ENCODE results near the gene FBXL5. TPM values are rescaled to one million over a fixed set of nuclear protein-coding genes. Genes with fewer than 3 reads are reported as not detected.

FBXL5 gene
- total RNA-seq, 4 donors from 2014 or later = 95.9 to 191 (median 159) TPM

DNA sequence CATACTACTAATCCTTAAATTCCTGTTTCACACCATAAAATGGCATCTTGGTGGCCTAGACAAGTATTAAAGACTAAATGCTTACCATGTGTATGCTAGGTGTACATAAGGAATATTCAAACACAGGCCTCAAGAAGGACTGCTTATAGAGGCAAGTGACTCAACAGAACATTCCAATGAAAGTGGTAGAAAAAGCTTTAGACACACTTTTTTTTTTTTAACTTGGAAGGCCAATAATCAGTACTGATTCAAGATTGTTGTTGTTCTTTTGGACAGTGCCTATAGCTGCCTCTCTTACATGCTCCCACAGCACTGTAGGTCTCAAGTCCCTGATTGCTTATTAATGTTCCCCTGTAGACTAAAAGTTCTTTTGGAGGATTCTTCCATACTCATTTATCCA, 77.6 kb downstream of the FBXL5 start:
- H3K9me3 ChIP-seq = no peaks in the 10 kb centered on the region
- H3K4me3 ChIP-seq = no peak overlapping the region
- no peaks in the 10 kb centered on the region for H3K27me3 ChIP-seq
- H3K27ac ChIP-seq = no peak overlapping the region
- H3K4me1 ChIP-seq = no peaks in the 10 kb centered on the region
- ATAC-seq = no peak
- TF ChIP-seq, protein P1, sequence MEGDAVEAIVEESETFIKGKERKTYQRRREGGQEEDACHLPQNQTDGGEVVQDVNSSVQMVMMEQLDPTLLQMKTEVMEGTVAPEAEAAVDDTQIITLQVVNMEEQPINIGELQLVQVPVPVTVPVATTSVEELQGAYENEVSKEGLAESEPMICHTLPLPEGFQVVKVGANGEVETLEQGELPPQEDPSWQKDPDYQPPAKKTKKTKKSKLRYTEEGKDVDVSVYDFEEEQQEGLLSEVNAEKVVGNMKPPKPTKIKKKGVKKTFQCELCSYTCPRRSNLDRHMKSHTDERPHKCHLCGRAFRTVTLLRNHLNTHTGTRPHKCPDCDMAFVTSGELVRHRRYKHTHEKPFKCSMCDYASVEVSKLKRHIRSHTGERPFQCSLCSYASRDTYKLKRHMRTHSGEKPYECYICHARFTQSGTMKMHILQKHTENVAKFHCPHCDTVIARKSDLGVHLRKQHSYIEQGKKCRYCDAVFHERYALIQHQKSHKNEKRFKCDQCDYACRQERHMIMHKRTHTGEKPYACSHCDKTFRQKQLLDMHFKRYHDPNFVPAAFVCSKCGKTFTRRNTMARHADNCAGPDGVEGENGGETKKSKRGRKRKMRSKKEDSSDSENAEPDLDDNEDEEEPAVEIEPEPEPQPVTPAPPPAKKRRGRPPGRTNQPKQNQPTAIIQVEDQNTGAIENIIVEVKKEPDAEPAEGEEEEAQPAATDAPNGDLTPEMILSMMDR (IDR thresholded peaks at IDR 0.05) = no peak
- TF ChIP-seq POLR2A (IDR thresholded peaks at IDR 0.05) (no peak), POLR2AphosphoS5 (IDR thresholded peaks at IDR 0.05) (no peak), EP300 (IDR thresholded peaks at IDR 0.05) (no peak)
- peaks cover 0 to 72% of the 10 kb centered on the region in 2 donors for H3K36me3 ChIP-seq

DNA sequence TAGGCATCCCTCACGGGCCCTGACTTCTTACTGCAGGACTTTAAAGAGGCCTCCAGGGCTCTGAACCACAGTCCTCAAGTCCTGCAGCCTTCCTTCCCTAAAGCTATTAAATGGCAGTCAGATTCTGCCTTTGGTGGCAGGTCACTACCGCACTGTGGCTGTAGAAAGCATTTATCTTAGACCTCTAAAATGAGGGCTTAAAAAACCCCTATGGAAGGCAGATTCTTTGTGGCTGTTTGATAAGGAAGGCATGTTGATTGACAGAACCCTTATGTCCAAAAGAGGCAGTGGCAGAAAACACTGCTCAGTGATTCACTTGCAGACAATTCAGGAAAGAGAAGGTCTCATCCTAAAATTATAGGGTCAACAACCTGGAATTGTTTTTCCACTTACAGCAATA, 79.2 kb downstream of the FBXL5 start:
- no peak overlapping the region for H3K4me3 ChIP-seq
- ATAC-seq = no peak
- 57 to 60% methylated on average over 1 of the region's 2 CpGs for WGBS, 2 donors (ENCODE audit: low coverage in 1 of 2)
- H3K36me3 ChIP-seq = peaks cover 0 to 72% of the 10 kb centered on the region in 2 donors
- no peaks in the 10 kb centered on the region for H3K4me1 ChIP-seq
- no peaks in the 10 kb centered on the region for H3K9me3 ChIP-seq
- H3K27me3 ChIP-seq = no peaks in the 10 kb centered on the region
- no peak overlapping the region for H3K27ac ChIP-seq
- no peak for TF ChIP-seq EP300 (IDR thresholded peaks at IDR 0.05)
- TF ChIP-seq, protein P1 (IDR thresholded peaks at IDR 0.05) = no peak
- no peak for TF ChIP-seq POLR2AphosphoS5 (IDR thresholded peaks at IDR 0.05)
- TF ChIP-seq POLR2A (IDR thresholded peaks at IDR 0.05) = no peak

DNA sequence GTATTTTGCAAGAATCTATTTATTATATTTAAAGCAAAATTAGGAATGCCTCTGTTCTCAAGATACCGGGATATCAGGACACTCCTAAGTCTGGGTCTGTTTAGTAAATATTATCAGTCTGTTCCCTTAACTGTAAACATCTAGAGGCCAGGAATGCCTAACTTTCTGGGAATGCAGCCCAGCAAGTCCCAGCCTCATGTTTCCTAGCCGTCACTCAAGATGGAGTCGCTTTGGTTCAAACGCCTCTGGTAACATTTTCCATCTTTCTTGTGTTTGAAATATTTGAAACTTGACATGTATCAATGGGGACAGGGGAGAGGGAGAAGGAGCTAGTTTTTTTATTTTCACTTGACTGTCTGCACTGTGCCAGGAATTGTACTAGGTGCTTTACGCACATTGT, 85.4 kb downstream of the FBXL5 start:
- no peak overlapping the region for H3K27ac ChIP-seq
- 79 to 90% methylated on average over 3 to 5 of the region's 5 CpGs for WGBS, 2 donors (ENCODE audit: low coverage in 1 of 2)

DNA sequence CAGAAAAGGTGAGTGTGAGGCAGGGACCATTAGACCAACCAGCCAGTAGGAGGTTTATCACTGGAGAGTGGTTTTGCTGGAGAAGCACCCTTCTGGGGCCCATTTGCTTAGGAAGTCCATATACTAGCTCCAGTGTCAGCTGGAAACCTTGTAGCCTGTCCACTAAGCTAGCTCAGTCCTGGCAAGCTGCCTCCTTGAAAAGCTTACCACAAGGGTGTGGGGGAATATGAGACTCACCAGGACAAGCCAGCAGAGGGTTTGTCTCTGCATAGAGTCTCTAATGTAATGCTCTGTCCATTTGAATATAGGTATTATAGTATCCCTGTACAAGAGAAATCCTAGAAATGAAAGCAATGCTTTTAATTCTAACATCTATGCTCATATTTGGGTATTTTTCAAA, 86.3 kb downstream of the FBXL5 start:
- Histone ChIP-seq H3K9me3 (no peaks in the 10 kb centered on the region), H3K27me3 (no peaks in the 10 kb centered on the region), H3K36me3 (peaks cover 0 to 92% of the 10 kb centered on the region in 2 donors), H3K4me1 (no peaks in the 10 kb centered on the region), H3K4me3 (no peak overlapping the region), H3K27ac (no peak overlapping the region)
- ATAC-seq = no peak
- TF ChIP-seq POLR2A (IDR thresholded peaks at IDR 0.05) = no peak

More for the DNA sequence above, 85.4 kb downstream of the FBXL5 start:
- Histone ChIP-seq H3K27me3 (no peaks in the 10 kb centered on the region), H3K4me1 (no peaks in the 10 kb centered on the region), H3K9me3 (no peaks in the 10 kb centered on the region), H3K4me3 (no peak overlapping the region), H3K36me3 (peaks cover 0 to 89% of the 10 kb centered on the region in 2 donors)
- TF ChIP-seq EP300 (IDR thresholded peaks at IDR 0.05) = no peak
- no peak for ATAC-seq

DNA sequence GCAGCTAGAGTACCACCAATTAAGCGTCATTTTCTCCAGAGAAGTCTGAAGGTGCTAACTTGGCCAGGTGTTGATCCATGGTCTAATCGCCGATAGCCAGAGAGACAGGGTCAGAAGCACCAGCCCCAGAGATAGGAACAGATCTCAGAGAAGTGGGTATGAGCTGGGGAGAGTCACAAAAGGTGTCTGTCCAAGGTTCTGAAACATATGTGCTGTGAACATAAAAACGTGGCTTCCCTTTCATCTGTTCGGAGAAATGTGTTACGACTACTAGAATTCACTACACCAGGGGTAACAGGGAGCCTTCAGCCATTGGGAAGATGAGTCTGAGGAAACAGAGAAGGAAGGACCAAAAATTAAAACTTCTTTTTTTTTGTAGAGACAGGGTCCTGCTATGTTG, 91.3 kb downstream of the FBXL5 start:
- peaks cover 0 to 89% of the 10 kb centered on the region in 2 donors for H3K36me3 ChIP-seq
- 37 to 65% methylated on average over 3 to 4 of the region's 6 CpGs for WGBS, 2 donors (ENCODE audit: low coverage in 1 of 2)
- ATAC-seq = no peak

DNA sequence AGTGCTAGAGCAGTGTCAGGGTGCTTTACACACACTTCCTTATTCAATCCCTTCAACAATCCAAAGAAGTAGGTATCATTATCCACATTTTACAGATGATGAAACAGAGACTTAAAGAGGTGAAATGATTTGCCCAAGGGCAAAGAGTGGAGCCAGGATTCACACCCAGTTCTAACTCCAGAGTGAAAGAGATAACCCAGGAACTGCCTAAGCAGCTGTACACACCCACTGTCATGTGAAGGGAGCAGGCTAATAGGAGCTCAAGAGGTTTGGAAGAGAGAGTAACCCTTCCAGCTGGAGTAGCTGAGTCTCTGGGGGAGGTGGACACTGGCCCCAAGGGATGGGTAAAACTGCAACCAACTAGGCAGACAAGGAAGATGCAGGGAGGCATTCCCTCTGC, 92.5 kb downstream of the FBXL5 start:
- no peaks in the 10 kb centered on the region for H3K27me3 ChIP-seq
- no peaks in the 10 kb centered on the region for H3K9me3 ChIP-seq
- no peak overlapping the region for H3K4me3 ChIP-seq
- H3K27ac ChIP-seq = no peak overlapping the region
- no peak for ATAC-seq
- TF ChIP-seq POLR2A (IDR thresholded peaks at IDR 0.05) (no peak), POLR2AphosphoS5 (IDR thresholded peaks at IDR 0.05) (no peak)
- peaks cover 0 to 87% of the 10 kb centered on the region in 2 donors for H3K36me3 ChIP-seq
- H3K4me1 ChIP-seq = peaks cover 0 to 13% (median 0%) of the 10 kb centered on the region in 3 donors

More for the DNA sequence above, 91.3 kb downstream of the FBXL5 start:
- no peak overlapping the region for H3K27ac ChIP-seq
- no peaks in the 10 kb centered on the region for H3K27me3 ChIP-seq
- no peaks in the 10 kb centered on the region for H3K9me3 ChIP-seq
- no peak for TF ChIP-seq POLR2A (IDR thresholded peaks at IDR 0.05)
- no peak for TF ChIP-seq POLR2AphosphoS5 (IDR thresholded peaks at IDR 0.05)
- TF ChIP-seq EP300 (IDR thresholded peaks at IDR 0.05) = no peak
- TF ChIP-seq, protein P1 (IDR thresholded peaks at IDR 0.05) = no peak
- peaks cover 0 to 13% (median 0%) of the 10 kb centered on the region in 3 donors for H3K4me1 ChIP-seq
- H3K4me3 ChIP-seq = no peak overlapping the region

DNA sequence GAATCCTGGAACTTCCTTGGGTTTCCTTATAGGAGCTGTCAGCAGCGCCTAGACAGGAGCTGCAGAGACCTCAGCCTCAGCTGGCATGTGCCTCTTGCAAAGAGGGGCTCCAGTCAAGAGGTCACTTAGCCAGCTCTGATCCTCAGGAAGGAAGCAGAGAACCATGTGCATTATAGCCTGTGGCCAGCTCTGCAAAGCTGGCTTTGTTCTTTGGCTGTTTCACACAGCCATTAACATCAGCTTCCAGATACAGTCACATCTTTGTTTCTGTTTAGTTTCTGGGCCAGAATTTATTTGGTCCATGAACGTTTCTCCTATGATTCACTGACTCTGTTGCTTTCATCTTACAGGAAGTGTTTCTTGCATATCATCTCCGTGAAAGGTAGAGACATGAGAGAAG, 93.0 kb downstream of the FBXL5 start:
- 24 to 25% methylated on average over 2 to 3 of the region's 3 CpGs for WGBS, 2 donors (ENCODE audit: low coverage in 1 of 2)
- Histone ChIP-seq H3K4me1 (peaks cover 0 to 13% (median 0%) of the 10 kb centered on the region in 3 donors), H3K36me3 (peaks cover 0 to 87% of the 10 kb centered on the region in 2 donors), H3K27ac (no peak overlapping the region), H3K9me3 (no peaks in the 10 kb centered on the region), H3K4me3 (no peak overlapping the region), H3K27me3 (no peaks in the 10 kb centered on the region)
- TF ChIP-seq POLR2AphosphoS5 (IDR thresholded peaks at IDR 0.05) (peak; percentile 5), EP300 (IDR thresholded peaks at IDR 0.05) (no peak), POLR2A (IDR thresholded peaks at IDR 0.05) (no peak)
- TF ChIP-seq, protein P1 (IDR thresholded peaks at IDR 0.05) = no peak
- ATAC-seq = no peak
